Epithelial cell of proximal tubule (primary cell): ENCODE data around the gene KRTAP4-4. TPM values are rescaled to one million over a fixed set of nuclear protein-coding genes. Genes with fewer than 3 reads are reported as not detected.
"Not testable (repeated sequence)": the region's sequence is repeated elsewhere in the genome, so short reads cannot be mapped to it uniquely, and the experiment has no call there.

ENCODE experiments used
- DNase-seq: peaks from one replicate; pipeline ENCODE4 v3.0.0-alpha.2; 2011; ENCODE audit warnings: low read depth
- H3K4me3 ChIP-seq: 2 replicates; pipeline ENCODE4 v1.5.1; 2011; ENCODE audit warnings: low read depth, mild to moderate bottlenecking, low read length
- CTCF ChIP-seq: conservative IDR thresholded peaks from 2 replicates; pipeline ENCODE4 v1.5.1; 2012; ENCODE audit warnings: low read depth, mild to moderate bottlenecking, low read length
- total RNA-seq: library from RNA; depleted of rRNA; stranded (reverse); fragments of >200 nt; gene quantifications from 2 replicates; pipeline ENCODE4 v1.2.3, GENCODE V29; 2015

Gene KRTAP4-4
- total RNA-seq, 1 donor from 2014 or later: not detected

- no peak for DNase-seq
- H3K4me3 ChIP-seq: no peak within 1 kb of the TSS
- no peak for TF ChIP-seq CTCF
Observed at GRCh38 chr17:41168121-41168520, 7.6 kb upstream of the KRTAP4-4 start, which contains the start of gene KRTAP4-3. Gene KRTAP4-3 (minus strand): TSS chr17:41168221. CDS start chr17:41168172, 49 bp downstream.

- no peak overlapping the region for H3K4me3 ChIP-seq
- TF ChIP-seq CTCF: no peak
- no peak for DNase-seq
Observed at GRCh38 chr17:41167561-41167960, 7.0 kb upstream of the KRTAP4-4 start.

GRCh38 chr17:41163828-41164227, 3.3 kb upstream of the KRTAP4-4 start:
- DNase-seq: no peak
- H3K4me3 ChIP-seq: no peak overlapping the region
- TF ChIP-seq CTCF: no peak

GRCh38 chr17:41160190-41160589, 358 bp downstream of the KRTAP4-4 start:
- not testable (repeated sequence) for H3K4me3 ChIP-seq, DNase-seq

- no peak for DNase-seq
- no peak overlapping the region for H3K4me3 ChIP-seq
- TF ChIP-seq CTCF: no peak
Observed at GRCh38 chr17:41153856-41154255, 6.7 kb downstream of the KRTAP4-4 start.

- H3K4me3 ChIP-seq: no peak overlapping the region
- no peak for DNase-seq
- no peak for TF ChIP-seq CTCF
Observed at GRCh38 chr17:41151525-41151924, 9.0 kb downstream of the KRTAP4-4 start.

- TF ChIP-seq CTCF: no peak
Observed at GRCh38 chr17:41150026-41150425, 10.5 kb downstream of the KRTAP4-4 start.

GRCh38 chr17:41149652-41149985, 10.9 kb downstream of the KRTAP4-4 start, which contains the start of gene KRTAP4-5:
Gene KRTAP4-5 (minus strand): TSS chr17:41149825. CDS start chr17:41149767, 58 bp downstream.
- no peak for TF ChIP-seq CTCF
- no peak for DNase-seq
- no peak within 1 kb of the TSS for H3K4me3 ChIP-seq

More at GRCh38 chr17:41150026-41150425, 10.5 kb downstream of the KRTAP4-4 start:
- DNase-seq: no peak
- no peak overlapping the region for H3K4me3 ChIP-seq

- not testable (repeated sequence) for DNase-seq, H3K4me3 ChIP-seq
Observed at GRCh38 chr17:41148971-41149651, 11.4 kb downstream of the KRTAP4-4 start.
